HepG2 (cell line): ENCODE results near the gene BDNF. TPM values are rescaled to one million over a fixed set of nuclear protein-coding genes. Genes with fewer than 3 reads are reported as not detected.

ENCODE experiments used
- ATAC-seq: fragments of 200-7000 bp; cut with Tn5 transposase; 3 replicates; pipeline ENCODE4 v1.9.1; 2020; ENCODE audit warnings: mild to moderate bottlenecking, moderate library complexity
- BruUV-seq: library from RNA; stranded (reverse); fragments of 400-500 nt; replicated peaks from 2 replicates; lab custom pipeline; 2021; lab: Mats Ljungman, UMichigan
- CTCF ChIA-PET: fragments of 300-600 bp; formaldehyde crosslinking; extraction: SDS; loops from one replicate; lab custom pipeline; 2021; ENCODE audit warnings: low total read pairs, inconsistent platforms, low intra/inter-chr PET ratio; lab: Yijun Ruan, JAX
- POLR2A ChIA-PET: fragments of 350-600 bp; sonication (Branson Sonifier 250); formaldehyde crosslinking; loops from one replicate; lab custom pipeline; 2020; ENCODE audit warnings: antibody characterized with exemption, inconsistent platforms; lab: Yijun Ruan, JAX
- DNase-seq: peaks from one replicate; pipeline ENCODE4 v3.0.0-alpha.2; 2015; ENCODE audit warnings: low spot score
- FAIRE-seq: peaks from 3 replicates; lab custom pipeline; 2011; peaks lifted over from hg19 to GRCh38; lab: Jason Lieb, UNC
- H2AFZ ChIP-seq: one replicate; pipeline ENCODE4 v1.6.1; 2011; ENCODE audit warnings: low read length, inconsistent platforms
- H3K27ac ChIP-seq: fragments of 300-600 bp; 3 replicates; pipeline ENCODE4 v1.8.0; 2011; ENCODE audit warnings: mixed run types, mild to moderate bottlenecking, mixed read lengths, low read length, inconsistent platforms; ENCODE audit not compliant: insufficient read depth; ENCODE audit errors: extremely low read length
- H3K27me3 ChIP-seq, 2 experiments: fragments of 200-600 bp in 1 of 2; 2 replicates in 1 of 2; 3 replicates in 1 of 2; pipeline versions ENCODE4 v1.6.0 to v1.8.0; 2011; ENCODE audit warnings: low read length in 2 of 2, mild to moderate bottlenecking in 2 of 2, moderate library complexity in 2 of 2, inconsistent platforms in 1 of 2; ENCODE audit not compliant: insufficient read depth in 2 of 2, control insufficient read depth in 1 of 2
- H3K36me3 ChIP-seq, 2 experiments: fragments of 200-600 bp in 1 of 2; replicated peaks in 1 of 2; 2 replicates in 1 of 2; 3 replicates in 1 of 2; pipeline versions ENCODE4 v1.5.1 to v1.8.0; 2011; ENCODE audit warnings: low read length in 2 of 2, inconsistent platforms in 1 of 2; ENCODE audit not compliant: insufficient read depth in 2 of 2, control insufficient read depth in 1 of 2
- H3K4me1 ChIP-seq: 2 replicates; pipeline ENCODE4 v1.5.1; 2012; ENCODE audit warnings: low read length, inconsistent platforms; ENCODE audit not compliant: insufficient read depth
- H3K4me2 ChIP-seq: 2 replicates; pipeline ENCODE4 v1.6.0; 2011; ENCODE audit warnings: low read depth, low read length, inconsistent platforms
- H3K4me3 ChIP-seq, 3 experiments: fragments of 200-600 bp in 1 of 3; sonication (generic), shearing (Covaris generic) in 1 of 3; replicated peaks in 1 of 3; 2 replicates each; pipeline ENCODE4 v1.5.1; 2011 to 2016; ENCODE audit warnings: low read length in 3 of 3, inconsistent platforms in 2 of 3, low read depth in 2 of 3, mild to moderate bottlenecking in 2 of 3, control low read depth in 1 of 3, mixed read lengths in 1 of 3; ENCODE audit not compliant: insufficient read depth in 1 of 3
- H3K79me2 ChIP-seq: one replicate; pipeline ENCODE4 v1.6.1; 2011; ENCODE audit warnings: low read length, inconsistent platforms; ENCODE audit not compliant: insufficient read depth
- H3K9ac ChIP-seq: 2 replicates; pipeline ENCODE4 v1.6.0; 2011; ENCODE audit warnings: mild to moderate bottlenecking, low read depth, low read length, inconsistent platforms; ENCODE audit not compliant: insufficient read depth
- H3K9me3 ChIP-seq: 2 replicates; pipeline ENCODE4 v1.5.1; 2012; ENCODE audit warnings: mild to moderate bottlenecking, low read length
- H4K20me1 ChIP-seq: 2 replicates; pipeline ENCODE4 v1.6.0; 2011; ENCODE audit warnings: inconsistent platforms, mild to moderate bottlenecking, low read length, moderate library complexity; ENCODE audit not compliant: insufficient read depth
- TERF1 ChIP-seq: sonication (generic); formaldehyde crosslinking; IDR thresholded peaks from 2 replicates; pipeline ENCODE4 v1.8.0; 2022; ENCODE audit warnings: mild to moderate bottlenecking, missing genetic modification reagents, moderate library complexity
- ZNF550 ChIP-seq: sonication (generic); formaldehyde crosslinking; IDR thresholded peaks from 2 replicates; pipeline ENCODE4 v1.4.0; 2020; ENCODE audit warnings: mild to moderate bottlenecking, missing genetic modification reagents, borderline replicate concordance
- WGBS: methylation state at CpG from one replicate; pipeline ENCODE4 v1.1.6; 2017; ENCODE audit warnings: low lambda C conversion rate; 5-methylcytosine and 5-hydroxymethylcytosine counted together
- in situ Hi-C: cut with HindIII; loops from 2 replicates; pipeline ENCODE4 v1.10.0; 2017; ENCODE audit warnings: low pct_unique_long_range_greater_than_20kb; ENCODE audit not compliant: extremely low pct_ligation_motif_present
- intact Hi-C: fragments of 100-400 bp; cut with micrococcal nuclease; formaldehyde crosslinking; loops from one replicate; pipeline ENCODE4 v1.10.0; 2022; ENCODE audit not compliant: unreplicated experiment
- polyA plus RNA-seq, 8 experiments: library from polyadenylated mRNA; depleted of rRNA in 3 of 8; stranded (reverse) in 7 of 8; unstranded in 1 of 8; fragments of >200 nt; fragmentation: Illumina TruSeq in 4 of 8; extraction: Trizol in 4 of 8; gene quantifications; 2 replicates each; pipeline versions ENCODE4 v1.2.1 to v1.2.3, GENCODE V29; 2011 to 2016; ENCODE audit warnings: low read depth in 4 of 8, missing spikeins in 1 of 8, mixed read lengths in 1 of 8; ENCODE audit not compliant: insufficient read depth in 1 of 8
- total RNA-seq, 5 experiments: library from RNA; depleted of rRNA; stranded (reverse); fragments of >200 nt; fragmentation: Illumina TruSeq; extraction: Trizol; gene quantifications; 2 replicates each; pipeline ENCODE4 v1.2.3, GENCODE V29; 2016; ENCODE audit warnings: low read depth in 1 of 5
- TF ChIP-seq, protein P1 (sequence below): sonication (generic); formaldehyde crosslinking; IDR thresholded peaks from 2 replicates; pipeline ENCODE4 v1.5.1; 2020; ENCODE audit warnings: mild to moderate bottlenecking, missing genetic modification reagents, borderline replicate concordance
- TF ChIP-seq, protein P2 (sequence below): sonication (generic); formaldehyde crosslinking; conservative IDR thresholded peaks from 2 replicates; pipeline ENCODE4 v1.8.0; 2022; ENCODE audit warnings: low read depth, missing genetic modification reagents

Gene BDNF
- total and polyA plus RNA-seq, 2 of the 13 experiments (the other 11 are each of a cell fraction or from before 2014, with no cell fraction given) = 0.02 TPM; not detected in 1

DNA sequence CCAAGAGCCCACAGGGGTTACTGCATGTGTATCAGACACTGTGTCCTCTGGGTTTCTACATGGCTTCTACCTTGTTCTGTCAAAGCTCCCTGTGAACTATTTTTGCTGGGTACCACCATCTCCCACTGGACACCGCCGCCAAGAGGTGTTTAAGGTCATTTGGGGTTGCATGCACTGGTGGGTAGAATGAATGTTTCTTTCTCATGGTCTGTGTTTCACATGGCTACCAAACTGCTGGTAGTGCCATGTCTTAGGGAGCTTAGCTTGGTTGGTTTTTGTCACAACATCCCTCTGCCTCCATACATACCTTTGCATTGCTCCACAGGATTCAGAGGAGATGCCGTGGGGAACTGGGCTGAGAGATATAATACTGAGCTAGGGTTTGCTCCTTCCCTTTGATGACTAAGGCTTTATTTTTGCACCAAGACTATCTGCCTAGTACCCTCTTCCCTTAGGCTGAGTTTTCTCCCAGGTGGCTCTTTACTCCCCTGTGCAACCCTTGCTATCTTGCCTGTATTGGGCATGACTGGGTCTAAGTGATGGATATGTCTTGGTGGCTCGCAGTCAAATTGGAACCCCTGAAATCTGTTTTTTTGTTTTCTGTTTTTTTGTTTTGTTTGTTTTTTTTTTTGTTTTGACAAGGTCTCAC lies 73.2 kb downstream of the BDNF start (continued):
- no peak for TF ChIP-seq TERF1

DNA sequence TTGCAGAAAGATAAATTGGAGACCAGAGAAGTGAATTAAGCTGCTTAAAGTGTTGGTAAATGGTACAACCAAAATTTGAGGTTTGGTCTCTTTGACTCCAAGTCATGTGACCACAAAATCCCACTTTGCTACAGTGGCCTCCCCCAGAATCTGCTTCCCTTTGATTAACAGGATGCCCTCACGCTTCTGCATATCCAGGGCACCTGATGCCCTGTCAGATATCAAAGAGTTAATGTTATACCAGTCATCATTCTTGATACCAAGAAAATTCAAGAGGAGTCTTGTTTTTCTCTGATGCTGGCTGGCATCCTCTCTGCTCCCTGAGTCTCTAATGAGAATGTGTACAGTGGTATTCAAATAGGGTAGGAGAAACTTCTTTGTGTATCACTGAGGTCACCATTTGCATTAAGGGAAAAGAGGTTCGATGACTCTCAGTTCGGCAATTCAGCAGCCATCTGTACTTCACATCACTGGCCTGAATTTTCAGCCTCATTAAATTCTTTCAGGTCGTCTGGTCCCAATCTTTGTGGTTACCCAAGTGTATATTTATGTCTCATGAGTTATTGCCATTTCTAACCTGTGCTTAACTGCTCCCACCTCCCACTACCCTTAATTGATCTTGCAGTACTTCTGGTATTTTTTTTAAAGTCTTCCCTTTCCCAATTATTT lies 73.9 kb downstream of the BDNF start:
- no peaks in the 10 kb centered on the region for H3K79me2 ChIP-seq
- H3K4me3 ChIP-seq = no peak overlapping the region
- no peak overlapping the region for H2AFZ ChIP-seq
- H3K27ac ChIP-seq = no peak overlapping the region
- H3K27me3 ChIP-seq = no peaks in the 10 kb centered on the region; a peak in 2 of 5 replicates
- DNase-seq (no peak), FAIRE-seq (no peak), ATAC-seq (no peak)
- in situ Hi-C loops = no loop called here
- no TSS peak for BruUV-seq
- no peak overlapping the region for H3K9ac ChIP-seq
- no peaks in the 10 kb centered on the region for H3K9me3 ChIP-seq
- intact Hi-C loops = no loop called here
- H3K4me2 ChIP-seq = no peak overlapping the region
- no peak for TF ChIP-seq ZNF550 (CRISPR knock-in tag)
- TF ChIP-seq, protein P1, sequence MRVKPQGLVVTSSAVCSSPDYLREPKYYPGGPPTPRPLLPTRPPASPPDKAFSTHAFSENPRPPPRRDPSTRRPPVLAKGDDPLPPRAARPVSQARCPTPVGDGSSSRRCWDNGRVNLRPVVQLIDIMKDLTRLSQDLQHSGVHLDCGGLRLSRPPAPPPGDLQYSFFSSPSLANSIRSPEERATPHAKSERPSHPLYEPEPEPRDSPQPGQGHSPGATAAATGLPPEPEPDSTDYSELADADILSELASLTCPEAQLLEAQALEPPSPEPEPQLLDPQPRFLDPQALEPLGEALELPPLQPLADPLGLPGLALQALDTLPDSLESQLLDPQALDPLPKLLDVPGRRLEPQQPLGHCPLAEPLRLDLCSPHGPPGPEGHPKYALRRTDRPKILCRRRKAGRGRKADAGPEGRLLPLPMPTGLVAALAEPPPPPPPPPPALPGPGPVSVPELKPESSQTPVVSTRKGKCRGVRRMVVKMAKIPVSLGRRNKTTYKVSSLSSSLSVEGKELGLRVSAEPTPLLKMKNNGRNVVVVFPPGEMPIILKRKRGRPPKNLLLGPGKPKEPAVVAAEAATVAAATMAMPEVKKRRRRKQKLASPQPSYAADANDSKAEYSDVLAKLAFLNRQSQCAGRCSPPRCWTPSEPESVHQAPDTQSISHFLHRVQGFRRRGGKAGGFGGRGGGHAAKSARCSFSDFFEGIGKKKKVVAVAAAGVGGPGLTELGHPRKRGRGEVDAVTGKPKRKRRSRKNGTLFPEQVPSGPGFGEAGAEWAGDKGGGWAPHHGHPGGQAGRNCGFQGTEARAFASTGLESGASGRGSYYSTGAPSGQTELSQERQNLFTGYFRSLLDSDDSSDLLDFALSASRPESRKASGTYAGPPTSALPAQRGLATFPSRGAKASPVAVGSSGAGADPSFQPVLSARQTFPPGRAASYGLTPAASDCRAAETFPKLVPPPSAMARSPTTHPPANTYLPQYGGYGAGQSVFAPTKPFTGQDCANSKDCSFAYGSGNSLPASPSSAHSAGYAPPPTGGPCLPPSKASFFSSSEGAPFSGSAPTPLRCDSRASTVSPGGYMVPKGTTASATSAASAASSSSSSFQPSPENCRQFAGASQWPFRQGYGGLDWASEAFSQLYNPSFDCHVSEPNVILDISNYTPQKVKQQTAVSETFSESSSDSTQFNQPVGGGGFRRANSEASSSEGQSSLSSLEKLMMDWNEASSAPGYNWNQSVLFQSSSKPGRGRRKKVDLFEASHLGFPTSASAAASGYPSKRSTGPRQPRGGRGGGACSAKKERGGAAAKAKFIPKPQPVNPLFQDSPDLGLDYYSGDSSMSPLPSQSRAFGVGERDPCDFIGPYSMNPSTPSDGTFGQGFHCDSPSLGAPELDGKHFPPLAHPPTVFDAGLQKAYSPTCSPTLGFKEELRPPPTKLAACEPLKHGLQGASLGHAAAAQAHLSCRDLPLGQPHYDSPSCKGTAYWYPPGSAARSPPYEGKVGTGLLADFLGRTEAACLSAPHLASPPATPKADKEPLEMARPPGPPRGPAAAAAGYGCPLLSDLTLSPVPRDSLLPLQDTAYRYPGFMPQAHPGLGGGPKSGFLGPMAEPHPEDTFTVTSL = no peak
- TF ChIP-seq, protein P2, sequence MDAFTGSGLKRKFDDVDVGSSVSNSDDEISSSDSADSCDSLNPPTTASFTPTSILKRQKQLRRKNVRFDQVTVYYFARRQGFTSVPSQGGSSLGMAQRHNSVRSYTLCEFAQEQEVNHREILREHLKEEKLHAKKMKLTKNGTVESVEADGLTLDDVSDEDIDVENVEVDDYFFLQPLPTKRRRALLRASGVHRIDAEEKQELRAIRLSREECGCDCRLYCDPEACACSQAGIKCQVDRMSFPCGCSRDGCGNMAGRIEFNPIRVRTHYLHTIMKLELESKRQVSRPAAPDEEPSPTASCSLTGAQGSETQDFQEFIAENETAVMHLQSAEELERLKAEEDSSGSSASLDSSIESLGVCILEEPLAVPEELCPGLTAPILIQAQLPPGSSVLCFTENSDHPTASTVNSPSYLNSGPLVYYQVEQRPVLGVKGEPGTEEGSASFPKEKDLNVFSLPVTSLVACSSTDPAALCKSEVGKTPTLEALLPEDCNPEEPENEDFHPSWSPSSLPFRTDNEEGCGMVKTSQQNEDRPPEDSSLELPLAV = no peak
- ChIA-PET POLR2A (no interaction called here), CTCF (no interaction called here)
- H4K20me1 ChIP-seq = no peaks in the 10 kb centered on the region
- WGBS = 24% methylated on average over 4 of the region's 4 CpGs
- no peaks in the 10 kb centered on the region for H3K36me3 ChIP-seq
- peaks cover 7% of the 10 kb centered on the region for H3K4me1 ChIP-seq
